ENCODE results near the gene EXOC3. TPM values are rescaled to one million over a fixed set of nuclear protein-coding genes. Genes with fewer than 3 reads are reported as not detected.

The EXOC3 gene
- total and polyA plus RNA-seq, 2 experiments from 2014 or later, result 39.9 to 40.9 TPM

GRCh38 chr5:429453-430188, 13.4 kb upstream of the EXOC3 start:
- in situ Hi-C loops (cut with MboI), result loop anchor here (10.0 kb wide), 1 partner anchor 115 kb away; no protein-coding TSS in a partner anchor
- Histone ChIP-seq H3K9ac (peak overlapping the region; percentile 21; the same call in 1 of the 2 replicates), H3F3A (ENCODE audit: insufficient read depth) (no peaks in the 10 kb centered on the region), H4K20me1 (ENCODE audit: insufficient read depth) (no peaks in the 10 kb centered on the region), H3K27ac (peak overlapping the region; percentile 53), H3K4me3 (no peak overlapping the region), H3K36me3 (ENCODE audit: low read depth) (peaks cover 6% of the 10 kb centered on the region; the same call in 1 of the 2 replicates), H3K79me2 (ENCODE audit: insufficient read depth) (no peaks in the 10 kb centered on the region), H3K4me2 (ENCODE audit: unreplicated experiment) (no peak overlapping the region), H3K9me3 (ENCODE audit: low read depth) (no peaks in the 10 kb centered on the region), H3K27me3 (replicated peaks; ENCODE audit: insufficient read depth) (no peaks in the 10 kb centered on the region), H2AFZ (no peak overlapping the region), H3K4me1 (ENCODE audit: insufficient read depth) (peaks cover 11% of the 10 kb centered on the region; the same call in 1 of the 2 replicates), H3K9me2 (ENCODE audit: insufficient read depth) (no peaks in the 10 kb centered on the region)
- peak; percentile 78 for DNase-seq
- 34 to 35% methylated on average over 27 to 30 of the region's 35 CpGs for WGBS, 2 experiments (ENCODE audit: low coverage in 1 of 2, low lambda C conversion rate in 2 of 2, missing lambda C conversion rate in 2 of 2)
- TF ChIP-seq EZH2 (IDR thresholded peaks at IDR 0.05; ENCODE audit: insufficient read depth, poor library complexity, severe bottlenecking) (no peak), EZH2phosphoT487 (IDR thresholded peaks at IDR 0.05; ENCODE audit: insufficient read depth, low read depth) (no peak)

GRCh38 chr5:430214-430925, 12.6 kb upstream of the EXOC3 start:
- Histone ChIP-seq H3K79me2 (ENCODE audit: insufficient read depth) (no peaks in the 10 kb centered on the region), H4K20me1 (ENCODE audit: insufficient read depth) (no peaks in the 10 kb centered on the region), H3K27ac (0 out of 2 replicates have a peak overlapping the region, but pooled peaks have one; percentile 53), H3K27me3 (replicated peaks; ENCODE audit: insufficient read depth) (no peaks in the 10 kb centered on the region), H3F3A (ENCODE audit: insufficient read depth) (no peaks in the 10 kb centered on the region), H3K4me2 (ENCODE audit: unreplicated experiment) (no peak overlapping the region), H3K9me3 (ENCODE audit: low read depth) (no peaks in the 10 kb centered on the region), H3K9me2 (ENCODE audit: insufficient read depth) (no peaks in the 10 kb centered on the region), H3K4me3 (no peak overlapping the region), H3K9ac (peak overlapping the region; percentile 21; the same call in 1 of the 2 replicates), H2AFZ (no peak overlapping the region), H3K4me1 (ENCODE audit: insufficient read depth) (peaks cover 7% of the 10 kb centered on the region; the same call in 1 of the 2 replicates), H3K36me3 (ENCODE audit: low read depth) (peaks cover 6% of the 10 kb centered on the region; the same call in 1 of the 2 replicates)
- TF ChIP-seq EZH2 (IDR thresholded peaks at IDR 0.05; ENCODE audit: insufficient read depth, poor library complexity, severe bottlenecking), result no peak
- no peak for TF ChIP-seq EZH2phosphoT487 (IDR thresholded peaks at IDR 0.05; ENCODE audit: insufficient read depth, low read depth)
- no peak for DNase-seq
- in situ Hi-C loops (cut with MboI), result loop anchor here (10.0 kb wide), 1 partner anchor 116 kb away; no protein-coding TSS in a partner anchor
- WGBS, 2 experiments (ENCODE audit: low coverage in 1 of 2, low lambda C conversion rate in 2 of 2, missing lambda C conversion rate in 2 of 2), result 78 to 84% methylated on average over 25 of the region's 25 CpGs

- H3F3A ChIP-seq (ENCODE audit: insufficient read depth), result no peaks in the 10 kb centered on the region
- H3K4me1 ChIP-seq (ENCODE audit: insufficient read depth), result peaks cover 7% of the 10 kb centered on the region; the same call in 1 of the 2 replicates
- no peaks in the 10 kb centered on the region for H4K20me1 ChIP-seq (ENCODE audit: insufficient read depth)
- DNase-seq, result peak; percentile 58
- no peak for TF ChIP-seq EZH2 (IDR thresholded peaks at IDR 0.05; ENCODE audit: insufficient read depth, poor library complexity, severe bottlenecking)
- no peak for TF ChIP-seq EZH2phosphoT487 (IDR thresholded peaks at IDR 0.05; ENCODE audit: insufficient read depth, low read depth)
- in situ Hi-C loops (cut with MboI), result loop anchor here (10.0 kb wide), 1 partner anchor 116 kb away; no protein-coding TSS in a partner anchor
- H3K4me3 ChIP-seq, result no peak overlapping the region
- peaks cover 6% of the 10 kb centered on the region; the same call in 1 of the 2 replicates for H3K36me3 ChIP-seq (ENCODE audit: low read depth)
- H2AFZ ChIP-seq, result no peak overlapping the region
- H3K9ac ChIP-seq, result no peak overlapping the region
- no peak overlapping the region for H3K4me2 ChIP-seq (ENCODE audit: unreplicated experiment)
- no peaks in the 10 kb centered on the region for H3K9me3 ChIP-seq (ENCODE audit: low read depth)
- no peak overlapping the region for H3K27ac ChIP-seq
- no peaks in the 10 kb centered on the region for H3K9me2 ChIP-seq (ENCODE audit: insufficient read depth)
- H3K79me2 ChIP-seq (ENCODE audit: insufficient read depth), result no peaks in the 10 kb centered on the region
- WGBS, 2 experiments (ENCODE audit: low coverage in 1 of 2, low lambda C conversion rate in 2 of 2, missing lambda C conversion rate in 2 of 2), result 83 to 84% methylated on average over 17 to 18 of the region's 18 CpGs
- H3K27me3 ChIP-seq (replicated peaks; ENCODE audit: insufficient read depth), result no peaks in the 10 kb centered on the region
These were observed 11.8 kb upstream of the EXOC3 start for GRCh38 chr5:431001-431710.

- no peaks in the 10 kb centered on the region for H3K27me3 ChIP-seq (replicated peaks; ENCODE audit: insufficient read depth)
- in situ Hi-C loops (cut with MboI), result loop anchor here (10.0 kb wide), 1 partner anchor 117 kb away; no protein-coding TSS in a partner anchor
- no peak overlapping the region for H3K9ac ChIP-seq
- no peak overlapping the region for H3K4me3 ChIP-seq
- H3K9me3 ChIP-seq (ENCODE audit: low read depth), result no peaks in the 10 kb centered on the region
- H3K36me3 ChIP-seq (ENCODE audit: low read depth), result peaks cover 6% of the 10 kb centered on the region; the same call in 1 of the 2 replicates
- no peak overlapping the region for H3K4me2 ChIP-seq (ENCODE audit: unreplicated experiment)
- no peaks in the 10 kb centered on the region for H4K20me1 ChIP-seq (ENCODE audit: insufficient read depth)
- H3K9me2 ChIP-seq (ENCODE audit: insufficient read depth), result no peaks in the 10 kb centered on the region
- DNase-seq, result no peak
- H2AFZ ChIP-seq, result no peak overlapping the region
- no peaks in the 10 kb centered on the region for H3K79me2 ChIP-seq (ENCODE audit: insufficient read depth)
- 79 to 85% methylated on average over 4 of the region's 4 CpGs for WGBS, 2 experiments (ENCODE audit: low coverage in 1 of 2, low lambda C conversion rate in 2 of 2, missing lambda C conversion rate in 2 of 2)
- TF ChIP-seq EZH2 (IDR thresholded peaks at IDR 0.05; ENCODE audit: insufficient read depth, poor library complexity, severe bottlenecking) (no peak), EZH2phosphoT487 (IDR thresholded peaks at IDR 0.05; ENCODE audit: insufficient read depth, low read depth) (no peak)
- H3K4me1 ChIP-seq (ENCODE audit: insufficient read depth), result peaks cover 7% of the 10 kb centered on the region; the same call in 1 of the 2 replicates
- H3K27ac ChIP-seq, result no peak overlapping the region
- H3F3A ChIP-seq (ENCODE audit: insufficient read depth), result no peaks in the 10 kb centered on the region
These were observed 11.3 kb upstream of the EXOC3 start for GRCh38 chr5:431711-432050.

Measured in GM23248 (cell line).